Measurements from ENCODE around the gene TRAPPC6A.

The TRAPPC6A gene

DNA sequence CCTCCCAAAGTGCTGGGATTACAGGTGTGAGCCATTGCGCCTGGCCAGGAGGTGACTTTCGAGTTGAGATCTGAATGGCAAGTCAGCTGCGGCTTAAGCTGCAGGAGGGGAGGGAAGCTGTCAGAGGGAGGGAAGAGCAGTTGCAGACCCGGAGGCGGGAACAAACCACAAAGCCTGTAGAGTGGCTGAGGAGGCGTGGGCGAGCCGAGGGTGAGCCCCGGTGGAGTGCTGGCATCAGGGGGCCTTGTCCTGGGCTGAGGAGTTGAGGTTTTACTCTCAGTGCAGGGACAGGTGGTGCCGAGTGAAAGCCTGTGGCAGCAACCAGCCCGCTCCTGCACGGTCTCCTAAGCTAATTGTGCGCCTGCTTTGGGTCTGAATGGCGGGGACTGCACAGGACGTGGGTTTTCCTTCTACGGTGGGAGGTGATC is 60.9 kb downstream of the TRAPPC6A start:
- H3K4me3 ChIP-seq (ENCODE audit: low read depth, low read length), result no peak overlapping the region
- no peak for DNase-seq (ENCODE audit: low read depth)

GRCh38 chr19:45115809-45116615 is 62.0 kb downstream of the TRAPPC6A start:
- peak; percentile 54 for DNase-seq (ENCODE audit: low read depth)
- no peak overlapping the region for H3K4me3 ChIP-seq (ENCODE audit: low read depth, low read length)

DNA sequence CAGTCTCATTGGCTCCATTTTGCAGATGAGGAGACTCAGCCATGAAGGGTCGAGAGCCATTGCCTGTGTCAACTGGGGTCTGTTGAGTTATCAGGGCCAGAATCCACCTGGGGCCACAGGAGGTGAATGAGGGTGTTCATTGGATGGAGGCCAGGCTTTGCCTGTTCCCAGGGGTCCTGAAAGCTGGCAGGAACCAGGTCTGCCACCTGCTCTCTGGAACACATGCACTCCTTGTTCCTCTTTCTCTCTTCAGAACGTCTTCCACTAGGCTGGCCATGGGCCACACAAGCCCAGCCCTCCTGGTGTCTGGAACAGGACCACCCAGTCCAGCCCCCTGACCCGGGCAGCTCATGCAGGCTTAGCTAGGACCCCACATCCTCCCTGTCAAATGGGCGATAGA is 63.9 kb downstream of the TRAPPC6A start:
- DNase-seq (ENCODE audit: low read depth), result no peak
- H3K4me3 ChIP-seq (ENCODE audit: low read depth, low read length), result no peak overlapping the region

DNA sequence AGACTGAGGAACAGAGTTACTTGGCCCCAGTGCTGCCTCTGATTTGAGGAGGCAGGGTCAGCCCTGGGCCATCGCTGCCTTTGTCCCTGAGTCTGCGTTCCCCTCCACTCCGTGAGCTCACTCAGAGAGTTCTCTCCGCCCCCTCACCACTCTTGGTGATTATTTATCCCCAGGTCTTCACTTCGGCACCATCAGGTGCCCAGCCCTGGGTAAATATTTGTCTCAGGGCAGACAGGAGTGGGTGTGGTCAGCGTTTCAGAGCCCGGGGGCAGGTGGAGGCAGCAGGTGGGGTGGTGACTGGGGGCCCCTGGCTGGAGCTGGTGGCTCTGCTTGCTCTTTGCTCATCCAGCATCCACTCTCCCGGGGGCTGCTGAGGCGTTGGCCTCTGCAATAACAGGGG is 64.4 kb downstream of the TRAPPC6A start:
- DNase-seq (ENCODE audit: low read depth), result no peak

More for the DNA sequence above, 64.4 kb downstream of the TRAPPC6A start:
- no peak overlapping the region for H3K4me3 ChIP-seq (ENCODE audit: low read depth, low read length)

Data from skeletal muscle cell (primary cell).